H9 (cell line): Measurements from ENCODE around the gene EIF5A2. TPM values are rescaled to one million over a fixed set of nuclear protein-coding genes. Genes with fewer than 3 reads are reported as not detected.
A peak's percentile ranks its signal among the peaks of the same experiment; 100 is the strongest.

ENCODE experiments used
- DNase-seq: peaks from one replicate; pipeline ENCODE4 v3.0.0-alpha.2; 2017
- H2AFZ ChIP-seq: one replicate; pipeline ENCODE4 v1.6.1; 2013; ENCODE audit warnings: mild to moderate bottlenecking, low read length, control low read depth, moderate library complexity
- H2AK5ac ChIP-seq: 2 replicates; pipeline ENCODE4 v1.6.1; 2013; ENCODE audit warnings: low read length, control low read depth, mixed read lengths; ENCODE audit not compliant: insufficient read length
- H2BK120ac ChIP-seq: one replicate; pipeline ENCODE4 v1.6.1; 2013; ENCODE audit warnings: low read depth, mild to moderate bottlenecking, low read length, control low read depth, inconsistent platforms; ENCODE audit not compliant: poor library complexity, severe bottlenecking
- H2BK12ac ChIP-seq: 2 replicates; pipeline ENCODE4 v1.6.1; 2013; ENCODE audit warnings: low read length, control low read depth, mixed read lengths, low read depth; ENCODE audit not compliant: insufficient read length
- H2BK15ac ChIP-seq: 2 replicates; pipeline ENCODE4 v1.6.1; 2013; ENCODE audit warnings: low read depth, low read length, control low read depth
- H2BK20ac ChIP-seq: one replicate; pipeline ENCODE4 v1.6.1; 2013; ENCODE audit warnings: low read depth, mild to moderate bottlenecking, low read length, control low read depth, inconsistent platforms; ENCODE audit not compliant: poor library complexity, severe bottlenecking
- H2BK5ac ChIP-seq: 2 replicates; pipeline ENCODE4 v1.6.1; 2013; ENCODE audit warnings: low read length, control low read depth, mixed read lengths; ENCODE audit not compliant: insufficient read length
- H3K14ac ChIP-seq: 2 replicates; pipeline ENCODE4 v1.6.1; 2013; ENCODE audit warnings: low read length, control low read depth; ENCODE audit not compliant: insufficient read depth
- H3K18ac ChIP-seq: 2 replicates; pipeline ENCODE4 v1.6.1; 2013; ENCODE audit warnings: low read depth, mild to moderate bottlenecking, mixed read lengths, low read length, control low read depth; ENCODE audit not compliant: insufficient read length
- H3K23ac ChIP-seq: 2 replicates; pipeline ENCODE4 v1.6.1; 2013; ENCODE audit warnings: low read length, control low read depth, mixed read lengths, low read depth; ENCODE audit not compliant: insufficient read length
- H3K23me2 ChIP-seq: 2 replicates; pipeline ENCODE4 v1.6.1; 2013; ENCODE audit warnings: low read depth, mild to moderate bottlenecking, mixed read lengths, low read length, control low read depth; ENCODE audit not compliant: insufficient read length, poor library complexity, severe bottlenecking
- H3K27ac ChIP-seq: 2 replicates; pipeline ENCODE4 v1.5.1; 2013; ENCODE audit warnings: low read length, control low read depth, mixed read lengths, low read depth; ENCODE audit not compliant: insufficient read length
- H3K27me3 ChIP-seq: 2 replicates; pipeline ENCODE4 v1.6.1; 2013; ENCODE audit warnings: low read length, control low read depth, inconsistent platforms; ENCODE audit not compliant: insufficient read depth
- H3K4ac ChIP-seq: 2 replicates; pipeline ENCODE4 v1.6.1; 2013; ENCODE audit warnings: low read depth, mild to moderate bottlenecking, control low read depth, inconsistent platforms, low read length, moderate library complexity
- H3K4me1 ChIP-seq: 2 replicates; pipeline ENCODE4 v1.6.1; 2013; ENCODE audit warnings: low read length, control low read depth, inconsistent platforms; ENCODE audit not compliant: insufficient read depth
- H3K4me2 ChIP-seq: 2 replicates; pipeline ENCODE4 v1.6.1; 2013; ENCODE audit warnings: low read length, control low read depth, mixed read lengths; ENCODE audit not compliant: insufficient read length, insufficient read depth
- H3K56ac ChIP-seq: 2 replicates; pipeline ENCODE4 v1.6.1; 2013; ENCODE audit warnings: low read depth, mild to moderate bottlenecking, mixed read lengths, low read length, control low read depth; ENCODE audit not compliant: insufficient read length
- H3K79me1 ChIP-seq: 2 replicates; pipeline ENCODE4 v1.6.1; 2013; ENCODE audit warnings: low read depth, mild to moderate bottlenecking, moderate library complexity, low read length, control low read depth, inconsistent platforms; ENCODE audit not compliant: insufficient read depth, poor library complexity, severe bottlenecking
- H3K79me2 ChIP-seq: 2 replicates; pipeline ENCODE4 v1.6.1; 2013; ENCODE audit warnings: low read length, control low read depth, inconsistent platforms; ENCODE audit not compliant: insufficient read depth
- H3K9ac ChIP-seq: 2 replicates; pipeline ENCODE4 v1.6.1; 2013; ENCODE audit warnings: low read length, control low read depth, mixed read lengths; ENCODE audit not compliant: insufficient read length; ENCODE audit errors: extremely low read depth
- H3K9me3 ChIP-seq: one replicate; pipeline ENCODE4 v1.6.1; 2013; ENCODE audit warnings: low read depth, low read length, inconsistent platforms; ENCODE audit not compliant: control insufficient read depth
- H3T11ph ChIP-seq: one replicate; pipeline ENCODE4 v1.6.1; 2013; ENCODE audit warnings: mild to moderate bottlenecking, low read length, control low read depth, inconsistent platforms
- H4K20me1 ChIP-seq: one replicate; pipeline ENCODE4 v1.6.1; 2013; ENCODE audit not compliant: control insufficient read depth, insufficient read length, insufficient read depth
- H4K5ac ChIP-seq: 2 replicates; pipeline ENCODE4 v1.6.1; 2013; ENCODE audit warnings: low read depth, mild to moderate bottlenecking, mixed read lengths, low read length, control low read depth; ENCODE audit not compliant: insufficient read length
- H4K8ac ChIP-seq: replicated peaks from 2 replicates; pipeline ENCODE4 v1.6.1; 2013; ENCODE audit warnings: low read length, control low read depth, mixed read lengths, low read depth; ENCODE audit not compliant: insufficient read length
- H4K91ac ChIP-seq: 2 replicates; pipeline ENCODE4 v1.6.1; 2013; ENCODE audit warnings: low read depth, mild to moderate bottlenecking, moderate library complexity, mixed read lengths, low read length, control low read depth; ENCODE audit not compliant: insufficient read length
- H3K27ac Mint-ChIP-seq, 3 experiments: 2 replicates in 2 of 3; 3 replicates in 1 of 3; pipeline ENCODE4 v1.8.0; 2020 to 2021; ENCODE audit warnings: mixed read lengths in 3 of 3, mild to moderate bottlenecking in 1 of 3, moderate library complexity in 1 of 3
- H3K27me3 Mint-ChIP-seq: 2 replicates; pipeline ENCODE4 v1.8.0; 2021; ENCODE audit warnings: low read depth, mild to moderate bottlenecking, moderate library complexity, mixed read lengths
- H3K36me3 Mint-ChIP-seq, 3 experiments: 2 replicates in 2 of 3; 3 replicates in 1 of 3; pipeline ENCODE4 v1.8.0; 2020 to 2021; ENCODE audit warnings: low read depth in 3 of 3, mixed read lengths in 3 of 3; ENCODE audit not compliant: insufficient read depth in 1 of 3
- H3K4me1 Mint-ChIP-seq, 2 experiments: 2 replicates each; pipeline ENCODE4 v1.8.0; 2020; ENCODE audit warnings: mixed read lengths in 2 of 2
- H3K4me3 Mint-ChIP-seq, 2 experiments: 2 replicates in 1 of 2; 3 replicates in 1 of 2; pipeline ENCODE4 v1.8.0; 2020 to 2021; ENCODE audit warnings: mild to moderate bottlenecking in 2 of 2, mixed read lengths in 2 of 2, moderate library complexity in 1 of 2
- H3K9me3 Mint-ChIP-seq, 2 experiments: 2 replicates in 1 of 2; 3 replicates in 1 of 2; pipeline ENCODE4 v1.8.0; 2020; ENCODE audit warnings: mild to moderate bottlenecking in 2 of 2, mixed read lengths in 2 of 2, moderate library complexity in 1 of 2
- WGBS: extraction: QIAGEN DNeasy Blood & Tissue Kit; methylation state at CpG from one replicate; pipeline ENCODE4 v1.1.7; 2013; ENCODE audit warnings: missing lambda C conversion rate, low lambda C conversion rate, mixed read lengths; ENCODE audit not compliant: insufficient read length; ENCODE audit errors: extremely low coverage; 5-methylcytosine and 5-hydroxymethylcytosine counted together
- total RNA-seq: library from RNA; stranded (reverse); gene quantifications from 2 replicates; pipeline ENCODE4 v1.2.1, GENCODE V29; 2021
- TF ChIP-seq, protein P1 (sequence below): fragments of 200-600 bp; sonication (generic); conservative IDR thresholded peaks from 3 replicates; pipeline ENCODE4 v1.8.0; 2021; ENCODE audit warnings: antibody characterized with exemption, mild to moderate bottlenecking

EIF5A2 gene
- total RNA-seq, 1 experiment from 2014 or later, result 7.7 TPM

DNA sequence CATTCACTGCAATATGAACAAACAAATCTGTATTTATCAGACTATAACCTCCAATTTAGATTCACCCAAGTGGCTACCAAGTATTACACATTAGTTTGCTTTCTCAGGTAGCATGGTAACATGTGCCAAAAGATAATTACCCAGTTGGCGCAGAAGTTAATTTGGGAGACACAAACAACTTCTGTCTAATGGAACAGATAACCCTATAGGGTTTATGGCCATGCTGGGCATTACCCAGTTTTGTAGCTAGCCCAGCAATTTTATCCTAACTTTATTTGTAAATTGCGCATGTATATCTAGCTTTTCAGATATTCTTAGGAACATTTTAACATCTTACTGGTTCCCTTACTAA is 39.2 kb downstream of the EIF5A2 start:
- Histone ChIP-seq H3K23me2 (peaks cover 2% of the 10 kb centered on the region), H4K20me1 (no peaks in the 10 kb centered on the region), H2BK120ac (no peak overlapping the region), H3K9me3 (no peaks in the 10 kb centered on the region), H3K14ac (peak overlapping the region; percentile 14; the same call in 1 of the 2 replicates), H2BK12ac (no peak overlapping the region), H3K4ac (no peak overlapping the region), H3K27me3 (no peaks in the 10 kb centered on the region), H4K91ac (no peak overlapping the region), H2BK20ac (no peak overlapping the region), H3K23ac (no peak overlapping the region), H2AK5ac (no peak overlapping the region), H2BK5ac (no peak overlapping the region), H4K5ac (no peak overlapping the region), H2AFZ (no peak overlapping the region), H3K79me1 (no peaks in the 10 kb centered on the region), H3K9ac (peak overlapping the region; percentile 98), H4K8ac (no peak overlapping the region), H3K27ac (peak overlapping the region; percentile 59), H3K4me1 (no peaks in the 10 kb centered on the region), H3K4me2 (peak overlapping the region; percentile 46), H3K56ac (no peak overlapping the region), H3T11ph (no peak overlapping the region), H3K18ac (no peak overlapping the region), H2BK15ac (no peak overlapping the region), H3K79me2 (peaks cover 8% of the 10 kb centered on the region; the same call in 1 of the 2 replicates)
- peaks cover 13 to 22% of the 10 kb centered on the region in 2 experiments for H3K4me1 Mint-ChIP-seq
- no peaks in the 10 kb centered on the region; the same call in 1 of the 2 replicates for H3K27me3 Mint-ChIP-seq
- no peak for DNase-seq
- peaks cover 21 to 53% (median 24%) of the 10 kb centered on the region in 3 experiments for H3K36me3 Mint-ChIP-seq
- peak overlapping the region; percentile 91 to 98 for H3K4me3 Mint-ChIP-seq
- no peaks in the 10 kb centered on the region; a peak in 1 of 5 replicates for H3K9me3 Mint-ChIP-seq
- H3K27ac Mint-ChIP-seq, result peak overlapping the region; percentile 99 to 100 (median 100); a peak in 6 of 7 replicates
- TF ChIP-seq, protein P1, sequence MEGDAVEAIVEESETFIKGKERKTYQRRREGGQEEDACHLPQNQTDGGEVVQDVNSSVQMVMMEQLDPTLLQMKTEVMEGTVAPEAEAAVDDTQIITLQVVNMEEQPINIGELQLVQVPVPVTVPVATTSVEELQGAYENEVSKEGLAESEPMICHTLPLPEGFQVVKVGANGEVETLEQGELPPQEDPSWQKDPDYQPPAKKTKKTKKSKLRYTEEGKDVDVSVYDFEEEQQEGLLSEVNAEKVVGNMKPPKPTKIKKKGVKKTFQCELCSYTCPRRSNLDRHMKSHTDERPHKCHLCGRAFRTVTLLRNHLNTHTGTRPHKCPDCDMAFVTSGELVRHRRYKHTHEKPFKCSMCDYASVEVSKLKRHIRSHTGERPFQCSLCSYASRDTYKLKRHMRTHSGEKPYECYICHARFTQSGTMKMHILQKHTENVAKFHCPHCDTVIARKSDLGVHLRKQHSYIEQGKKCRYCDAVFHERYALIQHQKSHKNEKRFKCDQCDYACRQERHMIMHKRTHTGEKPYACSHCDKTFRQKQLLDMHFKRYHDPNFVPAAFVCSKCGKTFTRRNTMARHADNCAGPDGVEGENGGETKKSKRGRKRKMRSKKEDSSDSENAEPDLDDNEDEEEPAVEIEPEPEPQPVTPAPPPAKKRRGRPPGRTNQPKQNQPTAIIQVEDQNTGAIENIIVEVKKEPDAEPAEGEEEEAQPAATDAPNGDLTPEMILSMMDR, result no peak
- no CpG with 5 or more reads among the region's 2 CpGs for WGBS
